Right cardiac atrium (tissue), 5 donors: ENCODE results near the gene ENAH. TPM values are rescaled to one million over a fixed set of nuclear protein-coding genes. Genes with fewer than 3 reads are reported as not detected.

Source experiments
- ATAC-seq, 2 donors: fragments of 200-7000 bp; cut with Tn5 transposase; one replicate each; pipeline versions ENCODE4 v1.8.0 to v1.9.1; 2020; ENCODE audit warnings: moderate library complexity in 2 of 2, mild to moderate bottlenecking in 1 of 2
- DNase-seq, 3 donors: peaks; one replicate each; pipeline ENCODE4 v3.0.0-alpha.2; 2020
- H3K27ac ChIP-seq: one replicate; pipeline ENCODE4 v1.5.1; 2013; ENCODE audit warnings: mild to moderate bottlenecking, low read length, control low read depth, moderate library complexity
- H3K27me3 ChIP-seq: one replicate; pipeline ENCODE4 v1.6.1; 2013; ENCODE audit not compliant: control insufficient read depth, insufficient read depth
- H3K4me1 ChIP-seq: one replicate; pipeline ENCODE4 v1.6.1; 2013; ENCODE audit warnings: low read length; ENCODE audit not compliant: control insufficient read depth, insufficient read depth
- H3K4me3 ChIP-seq: one replicate; pipeline ENCODE4 v1.5.1; 2013; ENCODE audit warnings: low read length, control low read depth
- H3K9me3 ChIP-seq: one replicate; pipeline ENCODE4 v1.6.1; 2013; ENCODE audit warnings: low read length; ENCODE audit not compliant: control insufficient read depth
- WGBS: extraction: QIAGEN DNeasy Blood & Tissue Kit; methylation state at CpG from one replicate; pipeline ENCODE4 v1.1.7; 2013; 5-methylcytosine and 5-hydroxymethylcytosine counted together
- intact Hi-C, 4 donors: fragments of 100-400 bp; cut with DNase I; formaldehyde crosslinking; loops; one replicate each; pipeline versions ENCODE4 v1.11.0 to v1.14.0; 2022 to 2023
- polyA plus RNA-seq: library from polyadenylated mRNA; stranded (reverse); fragments of 200-250 nt; gene quantifications from one replicate; pipeline ENCODE4 v1.2.3, GENCODE V29; 2013
- total RNA-seq, 4 donors: library from RNA; stranded (reverse); fragmentation: NEBNext Ultra II Directional; extraction: Animal tissue kit (Norgen Biotek cat#: 25700); gene quantifications; one replicate each; pipeline ENCODE4 v1.2.1, GENCODE V29; 2021
- donor health status: healthy with polysubstance abuse.
- donor health status: DM: no; HTN: yes; CAD: no.
- donor health status: DM: no; HTN: no; CAD: no.
- donor health status: DM: no; HTN: yes; CAD: no; lungs with severe emphysema.
- donor health status: DM: yes; HTN: yes; CAD: no.

The ENAH gene
- total and polyA plus RNA-seq, 5 donors, result 29.8 to 132 (median 108) TPM

DNA sequence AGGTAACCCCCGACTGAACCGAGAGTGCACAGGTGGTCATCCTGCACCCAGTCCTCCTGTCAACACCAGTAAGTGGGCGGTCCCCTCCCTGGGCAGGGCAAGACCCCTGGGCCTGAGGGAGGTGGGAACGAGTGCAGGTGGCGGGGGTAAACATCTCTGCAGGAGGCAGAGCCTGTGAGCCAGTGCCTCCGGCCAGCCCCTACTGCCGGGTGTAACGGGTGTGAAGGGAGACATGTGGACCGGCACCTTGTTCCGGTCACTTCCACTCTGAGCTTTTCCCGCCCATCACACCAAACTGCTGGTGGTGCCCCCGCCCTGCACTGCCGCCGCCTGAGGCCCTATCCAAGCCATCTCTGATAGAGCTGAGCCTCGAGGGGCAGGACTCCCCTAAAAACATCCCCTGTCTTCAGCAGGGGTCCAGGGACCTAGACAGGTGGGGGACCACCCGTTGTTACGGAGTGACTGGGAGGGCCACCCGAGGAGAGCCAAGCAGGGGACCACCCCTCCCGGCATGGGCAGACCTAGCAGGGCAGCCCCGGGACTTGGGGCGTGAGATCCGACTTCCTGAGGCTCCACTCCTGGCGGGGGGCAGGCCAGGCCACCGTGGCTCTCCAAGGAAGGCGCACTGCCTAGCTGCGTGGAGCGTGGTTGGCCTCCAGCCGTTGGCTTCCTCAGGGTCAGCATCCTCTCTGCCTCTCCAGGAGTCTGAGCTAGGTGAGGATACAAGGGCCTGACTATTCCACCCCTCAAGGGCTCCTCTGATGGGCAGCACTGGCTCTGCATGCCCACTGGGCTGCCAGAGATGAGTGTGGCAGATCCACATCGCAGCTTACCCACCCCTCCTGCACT is 181.2 kb downstream of the ENAH start:
- intact Hi-C loops, result loop anchor here in 3 of 4 donors (5.0 to 10.0 kb wide), 5 partner anchors 306 to 516 kb away; partner anchors contain the start of gene SRP9 (in 1 of the 3)
- no peak overlapping the region for H3K27ac ChIP-seq
- ATAC-seq, result no peak

DNA sequence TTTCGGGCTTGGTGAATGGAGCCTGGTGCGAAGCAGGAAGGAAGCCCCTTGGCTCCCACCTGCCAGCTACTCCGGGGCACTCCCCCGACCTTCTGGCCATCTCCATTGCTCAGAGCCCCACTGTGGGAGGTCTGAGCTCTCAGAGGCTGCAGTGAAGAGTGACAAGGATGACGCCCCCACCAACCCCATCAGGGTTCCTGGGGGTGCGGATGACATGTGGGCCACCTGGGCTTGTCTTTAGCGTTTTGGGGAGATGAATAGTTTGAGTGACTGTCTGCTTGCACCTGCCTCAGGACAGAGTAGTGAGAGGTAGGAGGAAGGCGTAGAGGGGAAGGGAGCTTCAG is 181.8 kb downstream of the ENAH start:
- Histone ChIP-seq H3K9me3 (no peaks in the 10 kb centered on the region), H3K27me3 (no peaks in the 10 kb centered on the region), H3K4me1 (no peaks in the 10 kb centered on the region), H3K27ac (no peak overlapping the region), H3K4me3 (no peak overlapping the region)
- DNase-seq (no peak), ATAC-seq (no peak)
- intact Hi-C loops, result loop anchor here in 3 of 4 donors (5.0 to 10.0 kb wide), 5 partner anchors 306 to 516 kb away; partner anchors contain the start of gene SRP9 (in 1 of the 3)
- 73% methylated on average over 8 of the region's 8 CpGs for WGBS

More for the DNA sequence above, 181.2 kb downstream of the ENAH start:
- Histone ChIP-seq H3K4me1 (no peaks in the 10 kb centered on the region), H3K4me3 (no peak overlapping the region), H3K9me3 (no peaks in the 10 kb centered on the region), H3K27me3 (no peaks in the 10 kb centered on the region)
- DNase-seq, result no peak
- 82% methylated on average over 29 of the region's 29 CpGs for WGBS

DNA sequence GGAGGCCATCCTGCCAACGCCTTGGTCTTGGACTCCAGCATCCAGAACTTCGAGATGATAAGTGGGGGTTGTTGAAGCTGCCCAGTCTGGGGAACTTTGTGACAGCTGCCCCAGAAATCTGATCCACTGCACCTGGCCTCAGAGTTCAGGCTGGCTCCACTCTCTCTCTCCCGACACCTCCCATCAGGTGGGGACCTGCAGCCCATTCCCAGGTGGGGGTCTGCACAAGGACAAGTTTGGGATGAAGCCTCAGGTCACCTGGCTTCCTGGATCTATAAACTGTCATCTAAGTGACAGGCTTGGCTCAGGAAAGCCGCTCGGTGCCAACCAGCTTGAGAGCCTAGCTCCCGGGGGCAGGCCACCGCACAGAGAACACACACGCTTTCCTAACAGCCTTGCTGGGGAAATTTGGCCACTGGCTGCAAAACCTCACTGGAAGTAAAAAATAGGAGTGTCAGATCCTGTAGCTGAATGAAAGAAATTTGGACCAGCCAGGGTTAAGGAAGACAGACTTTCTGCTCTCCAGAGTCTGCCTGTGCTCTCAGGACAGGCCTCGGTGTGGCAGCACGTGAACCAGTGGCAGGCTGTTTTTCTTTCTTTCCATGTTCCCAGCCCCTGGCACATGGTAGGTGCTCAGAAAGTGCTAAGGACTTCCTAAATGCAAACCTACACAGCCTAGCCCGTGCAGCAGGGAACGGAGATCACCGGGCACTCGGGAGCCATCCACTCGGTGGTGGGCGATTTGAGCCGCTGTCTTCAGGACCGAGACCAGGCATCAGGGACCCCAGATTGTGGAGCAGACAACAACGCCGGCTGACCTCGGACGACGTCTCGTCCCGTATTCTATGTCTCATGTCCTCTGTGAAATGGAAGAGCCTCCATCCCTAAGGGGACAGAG is 182.5 kb downstream of the ENAH start:
- Histone ChIP-seq H3K4me1 (no peaks in the 10 kb centered on the region), H3K4me3 (no peak overlapping the region), H3K9me3 (no peaks in the 10 kb centered on the region), H3K27ac (no peak overlapping the region), H3K27me3 (no peaks in the 10 kb centered on the region)
- WGBS, result 76% methylated on average over 25 of the region's 25 CpGs
- intact Hi-C loops, result loop anchor here in 3 of 4 donors (5.0 to 10.0 kb wide), 5 partner anchors 307 to 517 kb away; partner anchors contain the start of gene SRP9 (in 1 of the 3)
- ATAC-seq (no peak), DNase-seq (no peak)

DNA sequence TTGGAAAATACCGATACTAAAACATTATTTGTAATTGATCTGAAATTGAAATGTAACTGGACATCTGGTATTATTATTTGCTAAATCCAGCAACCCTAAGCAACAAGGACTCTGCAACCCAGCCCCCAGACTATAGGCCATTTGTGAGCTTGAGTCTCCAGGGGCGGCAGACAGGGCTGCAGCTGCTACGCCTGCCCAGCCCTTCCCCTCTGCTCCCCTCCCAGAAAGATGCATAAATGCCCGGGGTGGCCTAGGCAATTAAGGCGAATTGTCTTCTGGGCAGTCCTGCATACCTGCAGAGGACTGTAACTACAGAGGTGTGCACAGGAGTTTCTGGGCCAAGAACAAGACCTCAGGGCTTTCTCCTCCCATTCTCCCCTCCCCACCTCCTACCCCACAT is 183.9 kb downstream of the ENAH start:
- H3K9me3 ChIP-seq, result no peaks in the 10 kb centered on the region
- ATAC-seq, result no peak
- H3K27ac ChIP-seq, result no peak overlapping the region
- WGBS, result 95% methylated on average over 5 of the region's 5 CpGs
- no peak overlapping the region for H3K4me3 ChIP-seq
- DNase-seq, result no peak
- intact Hi-C loops, result no loop called here
- H3K27me3 ChIP-seq, result no peaks in the 10 kb centered on the region
- no peaks in the 10 kb centered on the region for H3K4me1 ChIP-seq

DNA sequence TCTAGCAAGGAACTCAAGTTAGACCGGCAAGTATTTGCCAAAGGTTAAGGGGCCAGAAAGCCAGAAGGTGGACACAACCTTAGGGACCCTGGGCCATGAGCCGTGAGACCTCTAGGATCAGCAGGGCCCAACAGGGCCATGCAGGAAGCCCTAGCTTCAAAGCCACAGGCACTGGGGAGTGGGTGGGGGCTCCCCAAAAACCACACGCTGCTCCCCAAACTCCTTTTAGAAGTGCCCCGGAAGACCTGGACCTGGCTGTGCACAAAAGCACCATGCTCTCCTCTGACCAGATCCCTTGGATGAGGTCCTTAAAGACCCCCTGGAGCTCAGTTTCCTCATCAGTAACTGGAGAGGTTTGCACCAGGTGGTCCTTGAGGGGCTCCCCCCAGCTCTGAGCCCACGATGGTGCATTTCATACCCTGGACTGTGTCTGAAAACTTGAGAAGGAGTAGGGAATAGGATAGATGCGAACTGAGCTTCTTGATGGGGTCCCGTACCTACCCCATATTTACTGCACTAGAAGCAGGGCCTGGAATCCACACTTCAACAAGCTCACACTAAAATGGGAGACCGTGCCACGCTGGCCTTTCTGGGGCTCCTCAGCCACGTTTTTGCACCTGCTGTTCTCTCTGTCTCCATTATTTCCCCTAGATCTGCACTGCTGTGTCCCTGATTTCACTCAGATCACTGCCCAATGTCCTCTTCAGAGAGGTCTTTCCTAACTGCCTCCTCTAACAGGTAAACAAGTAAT is 184.5 kb downstream of the ENAH start:
- WGBS, result 85% methylated on average over 10 of the region's 10 CpGs
- DNase-seq, result peak in 1 of 3 donors; percentile 45

DNA sequence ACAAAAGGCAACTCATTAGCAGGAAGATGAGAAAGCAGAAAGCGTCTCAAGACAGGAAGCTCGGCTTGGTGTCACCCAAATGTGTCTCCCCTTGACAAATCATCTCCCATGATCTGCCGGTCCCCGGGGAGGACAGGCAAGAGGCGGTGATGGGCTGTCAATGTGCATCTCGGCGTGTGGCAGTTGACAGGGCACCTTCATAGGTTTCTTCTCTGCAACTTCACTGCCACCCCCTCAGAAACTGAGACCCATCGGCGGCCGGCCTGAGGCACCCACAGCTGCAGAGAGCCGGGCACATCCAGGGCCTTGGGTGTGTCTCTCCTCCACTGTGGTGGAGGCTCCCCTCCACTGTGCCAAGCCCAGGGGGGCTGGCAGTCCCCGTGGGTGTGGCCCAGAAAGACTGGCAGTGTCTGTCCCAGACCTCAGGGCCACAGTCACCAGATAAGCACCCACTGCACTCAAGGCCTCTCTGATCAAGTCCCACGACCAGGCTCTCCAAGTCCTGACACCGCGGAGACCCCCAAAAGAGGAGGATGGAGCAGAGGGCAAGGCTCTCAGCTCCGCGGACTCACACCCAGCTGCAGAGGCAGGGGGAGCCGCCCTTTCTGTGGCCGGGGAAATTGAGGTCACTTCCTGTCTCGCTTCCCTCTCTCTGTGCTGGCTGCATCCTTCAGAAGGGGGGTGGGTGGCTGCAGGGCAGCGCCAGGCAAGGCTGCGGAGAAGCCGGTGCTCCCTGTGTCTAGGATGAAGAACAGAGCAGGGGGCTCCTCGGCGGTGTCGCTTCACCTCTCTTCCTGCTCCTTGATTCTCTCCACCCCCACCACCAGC is 185.5 kb downstream of the ENAH start:
- peak; percentile 70 to 87 (median 85) for DNase-seq
- H3K4me3 ChIP-seq, result no peak overlapping the region
- intact Hi-C loops, result no loop called here
- no peaks in the 10 kb centered on the region for H3K4me1 ChIP-seq
- no peaks in the 10 kb centered on the region for H3K27me3 ChIP-seq
- no peaks in the 10 kb centered on the region for H3K9me3 ChIP-seq
- peak overlapping the region; percentile 3 for H3K27ac ChIP-seq
- ATAC-seq, result peak; percentile 81 to 83
- WGBS, result 48% methylated on average over 26 of the region's 26 CpGs

More for the DNA sequence above, 184.5 kb downstream of the ENAH start:
- Histone ChIP-seq H3K27ac (no peak overlapping the region), H3K9me3 (no peaks in the 10 kb centered on the region), H3K4me1 (no peaks in the 10 kb centered on the region), H3K4me3 (no peak overlapping the region), H3K27me3 (no peaks in the 10 kb centered on the region)
- intact Hi-C loops, result no loop called here
- no peak for ATAC-seq

DNA sequence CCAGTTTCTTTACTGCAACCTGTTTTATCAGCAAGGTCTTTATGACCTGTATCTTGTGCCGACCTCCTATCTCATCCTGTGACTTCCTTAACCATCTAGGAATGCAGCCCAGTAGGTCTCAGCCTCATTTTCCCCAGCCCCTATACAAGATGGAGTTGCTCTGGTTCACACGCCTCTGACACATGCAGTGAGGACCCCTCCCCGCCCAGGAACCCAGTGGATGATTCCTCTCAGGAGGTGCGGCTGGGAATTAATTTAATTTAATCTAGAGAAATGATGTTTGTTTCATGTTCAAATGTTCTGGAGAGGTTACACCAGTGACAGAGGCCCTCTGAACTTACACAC is 186.1 kb downstream of the ENAH start:
- DNase-seq, result no peak

DNA sequence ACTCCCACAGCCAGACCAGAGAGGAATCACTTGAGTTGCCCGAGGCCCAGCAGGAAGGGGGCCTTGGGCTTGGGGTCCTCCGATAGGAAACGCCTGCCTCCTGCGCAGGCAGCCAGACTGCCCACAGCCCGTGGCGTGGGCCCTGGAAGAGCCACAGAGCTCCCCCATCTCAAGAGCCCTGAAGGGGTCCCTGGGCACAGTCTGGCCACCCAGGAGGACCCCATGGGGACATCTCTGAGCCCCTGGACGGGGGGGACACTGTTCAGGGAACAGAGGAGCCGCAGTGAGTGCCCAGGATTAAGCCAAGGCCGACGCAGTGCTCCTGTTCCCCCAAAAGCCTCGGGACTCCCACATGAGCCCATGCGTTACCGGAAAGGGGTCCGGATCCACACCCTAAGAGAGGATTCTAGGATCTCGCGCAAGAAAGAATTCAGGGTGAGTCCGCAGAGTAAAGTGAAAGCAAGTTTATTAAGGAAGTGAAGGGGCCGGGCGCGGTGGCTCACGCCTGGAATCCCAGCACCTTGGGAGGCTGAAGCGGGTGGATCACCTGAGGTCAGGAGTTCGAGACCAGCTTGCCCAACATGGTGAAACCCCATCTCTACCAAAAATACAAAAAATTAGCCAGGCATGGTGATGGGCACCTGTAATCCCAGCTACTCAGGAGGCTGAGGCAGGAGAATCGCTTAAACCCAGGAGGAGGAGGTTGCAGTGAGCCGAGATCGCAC is 187.0 kb downstream of the ENAH start:
- DNase-seq (peak in 2 of 3 donors; percentile 12 to 28), ATAC-seq (no peak)
- Histone ChIP-seq H3K27me3 (no peaks in the 10 kb centered on the region), H3K9me3 (no peaks in the 10 kb centered on the region), H3K27ac (no peak overlapping the region), H3K4me3 (no peak overlapping the region), H3K4me1 (no peaks in the 10 kb centered on the region)
- intact Hi-C loops, result no loop called here
- whole genome bisulfite sequencing, result 92% methylated on average over 26 of the region's 26 CpGs

More for the DNA sequence above, 186.1 kb downstream of the ENAH start:
- WGBS, result 87% methylated on average over 4 of the region's 4 CpGs
- intact Hi-C loops, result no loop called here
- H3K27me3 ChIP-seq, result no peaks in the 10 kb centered on the region
- H3K9me3 ChIP-seq, result no peaks in the 10 kb centered on the region
- H3K4me1 ChIP-seq, result no peaks in the 10 kb centered on the region
- H3K27ac ChIP-seq, result no peak overlapping the region
- ATAC-seq, result no peak
- H3K4me3 ChIP-seq, result no peak overlapping the region

DNA sequence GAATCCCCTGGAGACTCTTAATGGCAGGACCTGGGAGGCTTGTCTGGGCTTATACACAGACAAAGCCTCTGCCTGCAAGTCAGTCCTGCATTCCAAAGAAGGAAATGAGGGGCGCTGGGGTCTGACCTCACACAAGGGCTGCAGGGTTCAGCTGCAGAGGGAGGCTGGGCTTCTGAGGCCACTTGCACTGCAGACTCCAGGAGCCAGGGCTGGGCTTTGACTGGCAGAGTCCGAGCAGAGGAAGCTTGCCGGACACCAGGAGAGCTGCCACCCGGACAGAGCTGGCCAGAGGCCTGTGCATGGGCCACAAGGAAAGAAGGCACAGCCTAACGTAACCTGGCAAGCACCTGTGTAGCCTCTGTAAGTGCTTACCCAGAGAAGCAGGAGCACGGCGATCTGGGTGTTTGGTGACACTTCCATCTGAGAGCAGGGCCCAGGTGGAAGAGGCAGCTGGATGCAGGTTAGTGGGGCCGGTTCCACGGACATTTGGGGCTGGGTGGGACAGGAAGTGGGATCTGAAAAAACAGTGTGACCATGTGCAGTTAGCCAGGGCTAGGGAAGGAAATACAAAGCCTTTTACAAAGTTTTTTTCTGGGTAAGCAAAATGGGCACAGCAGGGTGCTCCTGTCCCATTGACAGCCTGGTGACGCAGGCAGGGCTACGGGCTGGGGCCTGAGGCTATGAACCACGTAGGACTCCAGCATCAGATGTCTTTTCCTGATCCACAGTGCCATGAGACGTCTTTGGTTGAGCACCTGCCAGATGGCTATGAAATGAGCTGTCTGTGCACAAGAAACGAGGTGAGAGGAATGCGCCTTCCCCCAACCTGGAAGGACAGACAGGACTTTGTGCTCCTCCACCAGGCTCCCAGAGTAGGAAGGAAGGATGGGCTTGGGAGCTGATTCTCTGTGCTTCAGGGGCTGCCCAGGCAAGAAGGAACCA is 187.8 kb downstream of the ENAH start:
- 66% methylated on average over 15 of the region's 15 CpGs for WGBS
- ATAC-seq (no peak), DNase-seq (no peak)
- Histone ChIP-seq H3K9me3 (no peaks in the 10 kb centered on the region), H3K4me3 (no peak overlapping the region), H3K27me3 (no peaks in the 10 kb centered on the region), H3K4me1 (peaks cover 3% of the 10 kb centered on the region), H3K27ac (no peak overlapping the region)
- intact Hi-C loops, result no loop called here
